KOPT-K1 (cell line): ENCODE results near the gene ITPA.

ENCODE experiments used
- H3K27ac ChIP-seq: fragments of 200-600 bp; sonication (generic); 2 replicates; pipeline ENCODE4 v1.5.1; 2016; ENCODE audit warnings: antibody characterized with exemption, mild to moderate bottlenecking, low read depth, low read length; ENCODE audit not compliant: poor library complexity, severe bottlenecking
- H3K36me3 ChIP-seq: fragments of 200-600 bp; sonication (generic); 2 replicates; pipeline ENCODE4 v1.5.1; 2017; ENCODE audit warnings: antibody characterized with exemption, mild to moderate bottlenecking, low read length, moderate library complexity; ENCODE audit not compliant: insufficient read depth
- H3K9me3 ChIP-seq: fragments of 200-600 bp; sonication (generic); 2 replicates; pipeline ENCODE4 v1.5.1; 2017; ENCODE audit warnings: antibody characterized with exemption, low read length, mild to moderate bottlenecking; ENCODE audit not compliant: insufficient read depth, poor library complexity, severe bottlenecking

ITPA gene

GRCh38 chr20:3209257-3209945 lies at the start of gene ITPA:
Gene ITPA (plus strand): TSS chr20:3209498. CDS start chr20:3209552, 54 bp downstream.
- peaks cover 17% of the 10 kb centered on the region for H3K36me3 ChIP-seq
- peak within 1 kb of the TSS; percentile 74 for H3K27ac ChIP-seq
- no peaks in the 10 kb centered on the region for H3K9me3 ChIP-seq

DNA sequence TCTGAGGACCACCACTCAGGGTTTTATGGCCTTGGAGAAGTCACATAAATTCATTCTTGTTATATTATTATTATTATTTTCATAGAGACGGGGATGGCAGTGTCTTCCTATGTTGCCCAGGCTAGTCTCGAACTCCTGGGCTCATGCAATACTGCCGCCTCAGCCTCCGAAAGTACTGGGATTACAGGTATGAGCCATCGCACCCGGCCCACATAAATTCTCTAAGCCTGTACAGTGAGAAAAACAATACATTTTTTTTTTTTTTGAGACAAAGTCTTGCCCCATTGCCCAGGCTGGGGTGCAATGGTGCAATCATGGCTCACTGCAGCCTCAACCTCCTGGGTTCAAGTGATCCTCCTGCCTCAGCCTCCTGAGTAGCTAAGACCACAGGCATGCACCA lies 48.9 kb upstream of the ITPA start:
- H3K27ac ChIP-seq = peak overlapping the region; percentile 78
- H3K9me3 ChIP-seq = no peaks in the 10 kb centered on the region
- peaks cover 18% of the 10 kb centered on the region for H3K36me3 ChIP-seq

GRCh38 chr20:3161316-3162079 lies 47.8 kb upstream of the ITPA start:
- Histone ChIP-seq H3K9me3 (no peaks in the 10 kb centered on the region), H3K27ac (no peak overlapping the region), H3K36me3 (peaks cover 8% of the 10 kb centered on the region; the same call in 1 of the 2 replicates)

GRCh38 chr20:3162080-3162611 lies 47.2 kb upstream of the ITPA start:
- no peak overlapping the region for H3K27ac ChIP-seq
- H3K9me3 ChIP-seq = no peaks in the 10 kb centered on the region
- H3K36me3 ChIP-seq = peaks cover 2% of the 10 kb centered on the region; the same call in 1 of the 2 replicates

DNA sequence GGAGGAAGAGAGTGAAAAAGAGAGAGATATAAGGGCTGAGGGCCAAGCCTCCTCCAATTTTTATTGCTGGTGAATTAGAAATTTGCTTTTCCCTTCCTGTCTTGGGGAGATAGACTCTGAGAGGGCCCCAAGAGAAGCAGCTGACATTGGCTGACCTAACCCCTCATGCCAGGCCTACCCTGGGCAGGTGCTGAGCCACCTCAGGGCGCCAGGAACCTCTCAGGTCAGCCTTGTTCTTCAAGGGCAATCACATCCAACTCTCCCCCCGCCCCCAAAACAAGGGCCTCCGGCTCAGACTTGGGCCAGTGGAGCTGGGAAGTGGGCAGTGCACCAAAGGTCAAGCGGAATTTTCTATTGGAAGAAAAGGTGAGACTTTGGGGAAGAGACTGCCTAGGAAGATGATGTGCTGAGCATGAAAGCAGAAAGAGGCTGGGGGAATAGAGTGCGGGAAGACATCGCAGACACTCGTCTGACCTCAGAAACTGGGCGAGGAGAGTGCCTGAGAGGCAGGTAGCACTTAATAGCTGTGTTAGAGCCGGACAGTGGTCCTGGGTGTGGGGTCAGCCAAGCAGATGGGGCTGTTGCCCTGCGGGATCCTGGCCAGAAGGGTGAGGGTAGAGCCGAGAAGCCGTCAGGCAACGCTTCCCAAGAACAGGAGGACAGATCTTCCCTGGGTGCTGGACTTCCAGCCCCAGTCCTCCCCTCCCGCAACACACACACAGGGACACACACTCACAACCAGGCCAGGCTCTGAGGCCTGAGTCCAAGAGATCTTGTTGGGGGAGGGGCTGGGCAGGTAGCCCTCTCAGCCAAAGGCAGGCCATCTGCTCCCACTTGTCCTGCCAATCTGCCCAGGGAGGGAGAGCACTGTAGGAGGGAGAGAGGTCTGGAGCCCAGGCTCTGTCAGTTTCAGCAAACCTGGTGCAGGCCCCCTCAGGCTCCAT lies 45.9 kb upstream of the ITPA start:
- no peaks in the 10 kb centered on the region for H3K9me3 ChIP-seq
- no peak overlapping the region for H3K27ac ChIP-seq
- no peaks in the 10 kb centered on the region for H3K36me3 ChIP-seq

- Histone ChIP-seq H3K9me3 (no peaks in the 10 kb centered on the region), H3K36me3 (no peaks in the 10 kb centered on the region), H3K27ac (no peak overlapping the region)
Observed at GRCh38 chr20:3164043-3164762, 45.1 kb upstream of the ITPA start.

DNA sequence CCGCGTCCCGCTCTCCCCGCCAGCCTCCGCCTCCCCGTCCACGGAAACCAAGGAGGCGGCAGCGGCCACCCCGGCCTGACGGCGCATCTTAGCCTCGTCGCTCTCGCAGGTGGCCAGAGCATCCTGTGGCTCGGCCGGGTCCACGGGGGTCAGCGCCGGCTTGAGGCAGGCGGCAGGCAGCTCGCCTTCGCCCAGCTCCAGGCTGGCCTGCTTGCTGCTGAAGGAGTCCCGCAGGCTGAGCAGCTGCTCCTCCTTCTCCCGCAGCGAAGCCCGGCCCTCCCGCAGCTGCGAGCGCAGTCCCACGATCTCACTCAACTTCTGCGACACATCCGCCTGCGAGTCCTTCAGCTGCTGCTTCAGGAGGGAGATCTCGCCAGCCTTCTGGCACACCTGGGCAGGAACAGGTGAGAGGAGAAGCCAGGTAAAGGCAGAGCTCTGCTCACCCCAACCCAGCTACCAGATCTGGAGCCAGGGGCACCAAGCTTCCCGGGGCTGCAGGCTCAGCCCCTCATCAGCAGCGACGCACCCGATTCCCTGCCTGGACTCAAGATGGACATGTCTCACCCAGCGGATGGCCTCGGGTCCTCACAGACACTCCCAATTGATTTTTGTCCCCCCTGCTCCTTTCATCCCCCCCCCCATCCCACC lies 44.4 kb upstream of the ITPA start:
- Histone ChIP-seq H3K9me3 (no peaks in the 10 kb centered on the region), H3K27ac (no peak overlapping the region), H3K36me3 (no peaks in the 10 kb centered on the region)

DNA sequence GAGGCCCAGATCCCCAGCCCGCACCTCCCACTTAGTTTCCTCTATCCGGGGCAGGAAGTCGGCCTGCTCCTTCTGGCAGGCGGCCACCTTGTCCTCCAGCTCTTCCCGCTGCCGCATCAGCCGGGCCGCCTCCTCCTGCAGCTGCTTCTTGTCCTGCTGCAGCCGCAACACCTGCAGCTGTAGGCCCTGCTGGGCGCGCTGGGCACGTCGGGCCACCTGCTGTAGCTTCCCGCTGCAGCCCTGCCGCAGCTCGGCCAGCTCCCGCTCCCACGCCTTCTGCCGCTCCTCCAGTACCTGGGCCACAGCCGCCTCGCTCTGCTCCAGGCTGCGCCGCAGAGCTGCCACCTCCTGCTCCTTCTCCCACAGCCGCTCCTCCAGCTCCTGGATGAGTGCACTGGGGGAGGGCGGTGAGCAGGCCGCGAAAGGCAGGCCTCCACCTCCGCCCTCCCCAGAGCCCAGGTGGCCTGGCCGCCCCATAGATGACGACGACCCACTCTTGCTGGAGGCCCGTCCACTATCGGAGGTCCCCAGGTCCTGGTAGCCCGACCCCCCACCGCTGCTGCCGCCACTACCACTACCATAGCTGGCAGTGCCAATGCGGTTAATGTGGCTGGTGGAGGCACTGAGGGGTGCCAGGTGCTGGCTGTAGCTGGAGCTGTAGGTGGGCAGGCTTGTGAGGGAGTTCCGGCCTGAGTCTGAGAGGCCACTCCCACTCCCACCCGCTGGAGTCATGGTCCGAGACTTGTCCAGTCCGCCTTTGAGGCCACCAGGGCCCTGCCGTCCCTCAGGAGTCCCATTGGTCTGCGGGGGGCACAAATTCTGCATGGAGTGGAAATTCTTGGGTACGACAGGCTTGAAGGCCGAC lies 43.6 kb upstream of the ITPA start:
- no peak overlapping the region for H3K27ac ChIP-seq
- no peaks in the 10 kb centered on the region for H3K36me3 ChIP-seq
- no peaks in the 10 kb centered on the region for H3K9me3 ChIP-seq

DNA sequence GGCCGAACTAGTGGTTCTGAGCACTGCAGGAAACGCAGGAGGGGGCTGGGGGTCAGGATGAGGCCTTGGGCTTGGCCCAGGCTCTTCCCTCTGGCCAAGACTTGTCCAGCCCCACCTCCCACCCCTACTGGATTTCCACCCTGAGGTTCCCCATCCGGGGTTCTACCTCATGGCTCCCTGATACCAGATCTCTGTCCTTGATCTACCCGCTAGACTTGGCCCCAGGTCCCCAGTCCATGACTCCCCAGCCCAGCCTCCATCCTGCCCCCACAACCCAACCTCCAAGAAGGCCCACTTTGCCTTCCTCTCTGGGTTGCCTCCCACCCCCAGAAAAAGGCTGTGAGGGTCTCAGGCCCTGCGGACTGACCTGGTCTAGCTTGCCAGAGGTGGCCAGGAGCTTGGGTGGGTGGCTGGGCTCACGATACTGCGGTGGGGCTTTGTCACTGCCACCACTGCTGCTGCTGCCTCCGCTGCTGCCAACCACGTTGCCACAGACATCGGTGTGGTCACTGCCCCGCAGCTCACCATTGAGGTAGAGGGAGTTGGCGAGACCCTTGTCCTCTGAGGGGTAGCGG lies 42.9 kb upstream of the ITPA start:
- Histone ChIP-seq H3K36me3 (no peaks in the 10 kb centered on the region), H3K9me3 (no peaks in the 10 kb centered on the region), H3K27ac (no peak overlapping the region)

GRCh38 chr20:3166913-3167342 lies 42.4 kb upstream of the ITPA start:
- Histone ChIP-seq H3K27ac (no peak overlapping the region), H3K36me3 (no peaks in the 10 kb centered on the region), H3K9me3 (no peaks in the 10 kb centered on the region)

DNA sequence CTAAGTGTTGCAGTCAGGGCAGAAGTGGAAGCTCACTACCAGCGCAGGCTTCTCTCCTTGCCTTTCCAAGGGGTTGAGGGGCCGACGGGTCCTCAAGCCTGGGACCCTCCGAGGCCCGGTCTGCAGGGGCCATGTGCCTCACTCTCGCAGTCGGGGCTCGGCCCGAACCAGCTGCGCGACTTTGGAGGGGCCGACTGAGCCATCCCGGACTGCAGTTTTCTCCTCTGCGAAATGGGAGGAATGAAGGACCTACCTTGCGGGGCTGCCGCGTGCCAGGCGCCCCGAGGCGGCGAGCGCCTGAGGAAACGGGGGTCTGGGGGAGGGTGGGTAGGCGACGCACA lies 41.6 kb upstream of the ITPA start:
- Histone ChIP-seq H3K9me3 (no peaks in the 10 kb centered on the region), H3K27ac (no peak overlapping the region), H3K36me3 (no peaks in the 10 kb centered on the region)

GRCh38 chr20:3168079-3168828 lies 41.0 kb upstream of the ITPA start:
- Histone ChIP-seq H3K27ac (no peak overlapping the region), H3K9me3 (no peaks in the 10 kb centered on the region), H3K36me3 (no peaks in the 10 kb centered on the region)
